Measurements from ENCODE around the gene ZCCHC4. TPM values are rescaled to one million over a fixed set of nuclear protein-coding genes. Genes with fewer than 3 reads are reported as not detected.
A peak's percentile ranks its signal among the peaks of the same experiment; 100 is the strongest.

The ZCCHC4 gene
- total RNA-seq, 1 experiment from 2014 or later, result 18.0 TPM

DNA sequence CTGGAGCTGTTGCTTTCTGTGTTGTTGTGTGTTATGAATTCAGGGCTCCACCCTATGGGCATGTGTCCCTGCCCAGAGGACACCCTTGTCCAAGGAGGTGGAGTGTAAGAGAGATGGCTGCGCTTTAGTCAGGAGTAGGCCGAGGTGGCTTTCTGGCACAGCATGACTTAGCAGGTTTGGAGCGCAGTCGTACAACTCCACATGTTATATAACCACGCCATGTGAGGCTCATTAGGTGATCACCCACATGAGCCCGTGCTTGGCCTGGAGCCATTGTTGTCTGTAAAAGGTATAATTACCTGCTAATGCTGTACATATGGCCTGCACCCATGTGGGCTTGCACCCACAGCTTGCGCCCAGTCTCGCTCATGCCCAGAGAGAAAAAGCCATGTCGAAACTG is 48.7 kb downstream of the ZCCHC4 start:
- Histone ChIP-seq H3K9me3 (ENCODE audit: low read depth, low read length, poor library complexity, severe bottlenecking) (no peaks in the 10 kb centered on the region), H3K36me3 (ENCODE audit: insufficient read depth, low read length, poor library complexity, severe bottlenecking) (peaks cover 6% of the 10 kb centered on the region), H3K4me1 (ENCODE audit: insufficient read depth, low read length, poor library complexity, severe bottlenecking) (no peaks in the 10 kb centered on the region), H3K4me3 (ENCODE audit: low read depth, low read length, poor library complexity, severe bottlenecking) (no peak overlapping the region), H3K27ac (ENCODE audit: low read depth, low read length, poor library complexity, severe bottlenecking) (no peak overlapping the region), H3K27me3 (replicated peaks; ENCODE audit: insufficient read depth, low read depth, low read length, poor library complexity) (no peaks in the 10 kb centered on the region)
- CTCF ChIA-PET, result no interaction called here
- no peak for DNase-seq (ENCODE audit: low spot score)
- BruUV-seq (replicated peaks), result no TSS peak
- TF ChIP-seq EZH2 (IDR thresholded peaks at IDR 0.05; ENCODE audit: borderline replicate concordance, low read depth, low read length, poor library complexity, severe bottlenecking), result no peak
- TF ChIP-seq, protein P1, sequence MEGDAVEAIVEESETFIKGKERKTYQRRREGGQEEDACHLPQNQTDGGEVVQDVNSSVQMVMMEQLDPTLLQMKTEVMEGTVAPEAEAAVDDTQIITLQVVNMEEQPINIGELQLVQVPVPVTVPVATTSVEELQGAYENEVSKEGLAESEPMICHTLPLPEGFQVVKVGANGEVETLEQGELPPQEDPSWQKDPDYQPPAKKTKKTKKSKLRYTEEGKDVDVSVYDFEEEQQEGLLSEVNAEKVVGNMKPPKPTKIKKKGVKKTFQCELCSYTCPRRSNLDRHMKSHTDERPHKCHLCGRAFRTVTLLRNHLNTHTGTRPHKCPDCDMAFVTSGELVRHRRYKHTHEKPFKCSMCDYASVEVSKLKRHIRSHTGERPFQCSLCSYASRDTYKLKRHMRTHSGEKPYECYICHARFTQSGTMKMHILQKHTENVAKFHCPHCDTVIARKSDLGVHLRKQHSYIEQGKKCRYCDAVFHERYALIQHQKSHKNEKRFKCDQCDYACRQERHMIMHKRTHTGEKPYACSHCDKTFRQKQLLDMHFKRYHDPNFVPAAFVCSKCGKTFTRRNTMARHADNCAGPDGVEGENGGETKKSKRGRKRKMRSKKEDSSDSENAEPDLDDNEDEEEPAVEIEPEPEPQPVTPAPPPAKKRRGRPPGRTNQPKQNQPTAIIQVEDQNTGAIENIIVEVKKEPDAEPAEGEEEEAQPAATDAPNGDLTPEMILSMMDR (conservative IDR thresholded peaks at IDR 0.05; ENCODE audit: low read depth, low read length), result no peak
- POLR2A ChIA-PET (ENCODE audit: low non-redundant PET), result no interaction called here
- intact Hi-C loops (cut with micrococcal nuclease; ENCODE audit: unreplicated experiment), result no loop called here

DNA sequence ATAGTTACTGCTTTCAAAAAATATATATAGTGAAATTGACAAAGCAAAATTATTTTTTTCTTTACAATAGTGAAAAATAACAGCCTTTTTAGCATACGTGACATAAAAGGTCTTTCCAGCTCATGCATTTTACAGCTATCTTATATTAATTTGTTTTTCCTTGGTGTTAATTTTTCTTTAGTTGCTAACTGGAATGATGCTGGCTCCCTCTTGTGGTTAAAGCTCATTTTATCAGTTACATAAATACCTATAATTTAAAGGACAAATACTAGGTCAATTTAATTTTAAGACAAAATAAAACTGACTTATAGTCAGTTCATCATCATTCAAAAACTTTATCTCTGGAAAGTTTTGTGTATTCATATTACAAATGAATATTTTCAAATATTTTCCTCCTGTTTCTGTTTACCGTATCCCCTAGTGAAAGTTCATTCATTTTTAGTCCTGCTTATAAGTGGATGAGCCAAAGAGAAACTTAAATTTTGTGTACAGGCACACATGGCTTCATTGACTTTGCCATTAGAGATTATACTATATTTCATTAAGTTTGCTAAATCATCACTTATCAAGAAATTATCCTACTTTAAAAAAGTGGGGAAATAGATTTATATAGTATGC is 54.5 kb downstream of the ZCCHC4 start:
- ChIA-PET CTCF (interaction anchor here (1.0 to 3.4 kb wide), 4 partner anchors 55 to 207 kb away, joined by 3 to 13 read pairs (median 4); partner anchors contain the start of genes SEPSECS and ZCCHC4), POLR2A (ENCODE audit: low non-redundant PET) (no interaction called here)
- H3K4me1 ChIP-seq (ENCODE audit: insufficient read depth, low read length, poor library complexity, severe bottlenecking), result no peaks in the 10 kb centered on the region
- TF ChIP-seq, protein P1 (conservative IDR thresholded peaks at IDR 0.05; ENCODE audit: low read depth, low read length), result peak; percentile 75
- no peak for TF ChIP-seq EZH2 (IDR thresholded peaks at IDR 0.05; ENCODE audit: borderline replicate concordance, low read depth, low read length, poor library complexity, severe bottlenecking)
- no peaks in the 10 kb centered on the region for H3K9me3 ChIP-seq (ENCODE audit: low read depth, low read length, poor library complexity, severe bottlenecking)
- BruUV-seq (replicated peaks), result no TSS peak
- H3K27me3 ChIP-seq (replicated peaks; ENCODE audit: insufficient read depth, low read depth, low read length, poor library complexity), result no peaks in the 10 kb centered on the region
- peak; percentile 57 for DNase-seq (ENCODE audit: low spot score)
- H3K27ac ChIP-seq (ENCODE audit: low read depth, low read length, poor library complexity, severe bottlenecking), result no peak overlapping the region
- no peak overlapping the region for H3K4me3 ChIP-seq (ENCODE audit: low read depth, low read length, poor library complexity, severe bottlenecking)
- intact Hi-C loops (cut with micrococcal nuclease; ENCODE audit: unreplicated experiment), result loop anchor here (1.0 to 5.0 kb wide), 2 partner anchors 187 to 390 kb away; no protein-coding TSS in a partner anchor
- H3K36me3 ChIP-seq (ENCODE audit: insufficient read depth, low read length, poor library complexity, severe bottlenecking), result peaks cover 6% of the 10 kb centered on the region

DNA sequence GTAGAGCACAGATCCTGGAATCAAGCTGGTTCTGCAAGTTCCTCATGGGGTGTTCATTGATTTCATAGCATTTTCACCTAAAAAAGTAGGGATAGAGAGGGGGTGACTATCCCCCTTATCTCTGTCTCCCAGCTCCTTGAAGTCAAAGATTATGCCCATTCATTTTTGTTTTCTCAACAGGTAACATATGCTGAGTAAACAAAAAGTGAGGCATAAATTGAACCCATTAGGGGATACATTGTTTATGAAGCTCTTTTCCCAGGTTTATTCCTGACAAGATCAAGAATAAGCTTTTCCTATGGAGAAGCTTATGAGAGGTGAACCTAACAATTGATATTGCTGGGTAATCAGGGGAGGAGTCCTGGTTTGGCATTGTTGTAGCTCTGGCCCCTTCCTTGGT is 55.3 kb downstream of the ZCCHC4 start:
- no TSS peak for BruUV-seq (replicated peaks)
- Histone ChIP-seq H3K4me3 (ENCODE audit: low read depth, low read length, poor library complexity, severe bottlenecking) (no peak overlapping the region), H3K27me3 (replicated peaks; ENCODE audit: insufficient read depth, low read depth, low read length, poor library complexity) (no peaks in the 10 kb centered on the region), H3K9me3 (ENCODE audit: low read depth, low read length, poor library complexity, severe bottlenecking) (no peaks in the 10 kb centered on the region), H3K36me3 (ENCODE audit: insufficient read depth, low read length, poor library complexity, severe bottlenecking) (peaks cover 6% of the 10 kb centered on the region), H3K4me1 (ENCODE audit: insufficient read depth, low read length, poor library complexity, severe bottlenecking) (no peaks in the 10 kb centered on the region), H3K27ac (ENCODE audit: low read depth, low read length, poor library complexity, severe bottlenecking) (no peak overlapping the region)
- intact Hi-C loops (cut with micrococcal nuclease; ENCODE audit: unreplicated experiment), result loop anchor here (1.0 to 5.0 kb wide), 2 partner anchors 188 to 391 kb away; no protein-coding TSS in a partner anchor
- POLR2A ChIA-PET (ENCODE audit: low non-redundant PET), result no interaction called here
- CTCF ChIA-PET, result interaction anchor here (1.6 to 3.4 kb wide), 2 partner anchors 56 to 72 kb away, joined by 3 to 13 read pairs; partner anchors contain the start of gene ZCCHC4
- TF ChIP-seq, protein P1 (conservative IDR thresholded peaks at IDR 0.05; ENCODE audit: low read depth, low read length), result no peak
- no peak for TF ChIP-seq EZH2 (IDR thresholded peaks at IDR 0.05; ENCODE audit: borderline replicate concordance, low read depth, low read length, poor library complexity, severe bottlenecking)
- no peak for DNase-seq (ENCODE audit: low spot score)

Measured in A673 (cell line).